Activated CD4-positive, alpha-beta T cell treated with anti-CD3 and anti-CD28 coated beads, Interleukin-2, amount 10 ng/mL, durations not matched to agents 7 days and 5 days (primary cell): ENCODE results near the gene SHMT2. TPM values are rescaled to one million over a fixed set of nuclear protein-coding genes. Genes with fewer than 3 reads are reported as not detected.

ENCODE experiments used
- CTCF ChIA-PET: fragments of 350-600 bp; sonication (Branson Sonifier 250); formaldehyde crosslinking; loops from one replicate; lab custom pipeline; 2021; ENCODE audit warnings: antibody characterized with exemption; lab: Charles Lee
- POLR2A ChIA-PET: fragments of 350-600 bp; sonication (Branson Sonifier 250); formaldehyde crosslinking; loops from one replicate; lab custom pipeline; 2021; ENCODE audit warnings: antibody characterized with exemption; lab: Charles Lee
- DNase-seq: peaks from one replicate; pipeline ENCODE4 v3.0.0-alpha.2; 2020
- H3K27ac Mint-ChIP-seq: one replicate; pipeline ENCODE4 v1.8.0; 2021; ENCODE audit warnings: mild to moderate bottlenecking, moderate library complexity, mixed read lengths
- H3K27me3 Mint-ChIP-seq: one replicate; pipeline ENCODE4 v1.8.0; 2021; ENCODE audit warnings: mixed read lengths
- H3K36me3 Mint-ChIP-seq: one replicate; pipeline ENCODE4 v1.8.0; 2021; ENCODE audit warnings: low read depth, mixed read lengths
- H3K4me1 Mint-ChIP-seq: one replicate; pipeline ENCODE4 v1.8.0; 2021; ENCODE audit warnings: mixed read lengths
- H3K4me3 Mint-ChIP-seq: one replicate; pipeline ENCODE4 v1.8.0; 2021; ENCODE audit warnings: mild to moderate bottlenecking, moderate library complexity, mixed read lengths
- H3K9me3 Mint-ChIP-seq: one replicate; pipeline ENCODE4 v1.8.0; 2021; ENCODE audit warnings: mixed read lengths
- total RNA-seq, 2 experiments: library from RNA; stranded (reverse); gene quantifications; one replicate each; pipeline ENCODE4 v1.2.3, GENCODE V29; 2021

SHMT2 gene
- total RNA-seq, 2 experiments from 2014 or later = 137 to 141 TPM

- ChIA-PET CTCF (interaction anchor here (1.5 to 4.0 kb wide), 3 partner anchors 11 to 241 kb away, joined by 4 to 34 read pairs (median 25); partner anchors contain the start of gene SHMT2), POLR2A (no interaction called here)
- no peak for DNase-seq
- no peak overlapping the region for H3K27ac Mint-ChIP-seq
- peaks cover 49% of the 10 kb centered on the region for H3K4me1 Mint-ChIP-seq
- no peaks in the 10 kb centered on the region for H3K36me3 Mint-ChIP-seq
- peak overlapping the region; percentile 13 for H3K4me3 Mint-ChIP-seq
- peaks cover 87% of the 10 kb centered on the region for H3K27me3 Mint-ChIP-seq
- H3K9me3 Mint-ChIP-seq = no peaks in the 10 kb centered on the region
These were observed 11.3 kb upstream of the SHMT2 start for GRCh38 chr12:57218030-57218853.

DNA sequence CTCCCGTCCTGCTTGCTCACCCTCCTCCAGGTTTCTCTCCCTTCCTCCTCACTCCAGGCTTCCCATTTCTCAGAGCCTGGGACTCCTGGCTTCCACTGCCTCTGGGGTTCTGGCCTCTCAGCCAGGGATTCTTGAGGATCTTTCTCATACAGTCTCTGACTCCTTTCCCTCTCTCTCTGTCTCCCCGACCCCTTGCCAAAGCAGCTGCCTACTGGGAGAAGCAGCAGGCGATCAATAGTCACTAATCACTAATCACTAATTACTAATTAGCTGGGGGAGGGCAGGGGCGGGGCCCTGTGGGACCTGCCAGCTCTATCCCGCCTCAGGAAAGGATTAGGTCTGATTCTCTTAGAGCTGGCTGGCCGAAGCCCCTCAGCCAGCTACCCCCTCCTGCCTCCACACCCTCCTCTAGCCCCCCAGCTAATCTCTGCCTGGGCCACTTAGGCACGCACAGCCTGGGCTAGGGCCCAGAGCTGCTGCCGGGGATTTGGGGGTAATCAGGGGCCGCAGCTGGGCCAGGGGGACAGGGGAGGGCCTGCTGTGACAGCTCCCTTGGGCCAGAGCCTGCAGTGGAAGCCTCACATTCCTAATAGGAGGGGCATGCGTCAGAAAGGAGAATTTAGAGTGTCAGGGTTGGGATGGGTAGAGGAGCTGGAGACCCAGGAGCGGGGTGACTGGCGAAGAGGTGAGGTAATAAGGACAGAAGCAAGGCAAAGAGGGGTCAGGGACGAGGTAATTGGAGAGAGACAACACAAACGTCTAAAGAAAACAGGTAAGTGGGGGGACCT is 10.1 kb upstream of the SHMT2 start:
- no peaks in the 10 kb centered on the region for H3K36me3 Mint-ChIP-seq
- H3K27me3 Mint-ChIP-seq = peaks cover 84% of the 10 kb centered on the region
- H3K27ac Mint-ChIP-seq = no peak overlapping the region
- H3K4me1 Mint-ChIP-seq = peaks cover 42% of the 10 kb centered on the region
- H3K9me3 Mint-ChIP-seq = no peaks in the 10 kb centered on the region
- ChIA-PET POLR2A (no interaction called here), CTCF (interaction anchor here (1.5 to 4.0 kb wide), 3 partner anchors 10 to 22 kb away, joined by 6 to 34 read pairs (median 25); partner anchors contain the start of gene SHMT2)
- no peak for DNase-seq
- no peak overlapping the region for H3K4me3 Mint-ChIP-seq

- no peak overlapping the region for H3K27ac Mint-ChIP-seq
- ChIA-PET POLR2A (no interaction called here), CTCF (interaction anchor here (1.5 to 4.0 kb wide), 3 partner anchors 9 to 21 kb away, joined by 6 to 34 read pairs (median 25); partner anchors contain the start of gene SHMT2)
- peaks cover 40% of the 10 kb centered on the region for H3K4me1 Mint-ChIP-seq
- no peaks in the 10 kb centered on the region for H3K36me3 Mint-ChIP-seq
- no peak for DNase-seq
- no peaks in the 10 kb centered on the region for H3K9me3 Mint-ChIP-seq
- no peak overlapping the region for H3K4me3 Mint-ChIP-seq
- peaks cover 81% of the 10 kb centered on the region for H3K27me3 Mint-ChIP-seq
These were observed 9.3 kb upstream of the SHMT2 start for GRCh38 chr12:57219993-57220754.

- DNase-seq = no peak
- H3K4me1 Mint-ChIP-seq = peaks cover 39% of the 10 kb centered on the region
- no peaks in the 10 kb centered on the region for H3K36me3 Mint-ChIP-seq
- no peak overlapping the region for H3K4me3 Mint-ChIP-seq
- H3K27me3 Mint-ChIP-seq = peaks cover 80% of the 10 kb centered on the region
- POLR2A ChIA-PET = no interaction called here
- CTCF ChIA-PET = interaction anchor here (2.6 kb wide), 1 partner anchor 18 kb away, joined by 17 read pairs; no protein-coding TSS in a partner anchor
- H3K27ac Mint-ChIP-seq = no peak overlapping the region
- no peaks in the 10 kb centered on the region for H3K9me3 Mint-ChIP-seq
These were observed 8.7 kb upstream of the SHMT2 start for GRCh38 chr12:57220770-57221168.

DNA sequence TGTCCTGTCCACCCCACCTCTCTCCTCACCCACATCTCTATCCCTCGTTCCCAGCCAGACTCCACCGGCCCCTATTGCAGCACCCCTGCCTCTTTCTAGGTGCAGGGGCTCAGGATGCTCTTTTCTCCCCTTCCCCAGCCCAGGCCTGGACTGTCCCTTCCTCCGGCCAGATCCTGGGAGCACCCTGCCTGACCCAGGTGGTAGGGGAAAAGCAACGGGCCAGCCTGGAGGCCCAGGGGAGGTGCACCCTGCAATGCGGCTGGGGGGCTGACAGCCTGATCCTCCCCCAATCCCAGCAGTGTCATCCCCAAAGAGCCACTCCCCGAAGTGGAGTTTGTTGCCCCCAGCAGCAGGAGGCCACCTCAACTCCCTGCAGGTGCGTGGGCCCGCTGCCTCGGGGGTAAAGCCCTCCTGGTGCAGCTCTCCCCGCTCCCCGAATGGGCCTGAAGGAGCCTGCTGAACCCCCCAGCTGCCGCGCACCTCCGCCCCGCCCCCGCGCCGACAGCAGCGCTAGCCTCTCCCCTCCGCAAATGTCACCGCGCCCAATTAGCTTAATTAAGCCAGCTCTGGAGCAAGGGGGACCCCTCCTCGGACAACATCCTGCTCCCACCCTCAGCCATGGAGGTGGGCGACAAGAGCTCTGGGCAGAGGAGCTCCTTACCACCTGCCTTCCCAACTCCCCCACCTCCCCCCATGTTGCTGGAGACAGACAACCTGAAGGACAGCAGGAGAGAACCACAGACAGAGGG is 8.2 kb upstream of the SHMT2 start:
- ChIA-PET POLR2A (no interaction called here), CTCF (interaction anchor here (0.7 to 2.6 kb wide), 6 partner anchors 9 to 21 kb away, joined by 3 to 18 read pairs (median 8); no protein-coding TSS in a partner anchor)
- Mint-ChIP-seq H3K27ac (no peak overlapping the region), H3K4me3 (no peak overlapping the region), H3K27me3 (peaks cover 82% of the 10 kb centered on the region), H3K4me1 (peaks cover 40% of the 10 kb centered on the region), H3K36me3 (no peaks in the 10 kb centered on the region), H3K9me3 (no peaks in the 10 kb centered on the region)
- DNase-seq = no peak

DNA sequence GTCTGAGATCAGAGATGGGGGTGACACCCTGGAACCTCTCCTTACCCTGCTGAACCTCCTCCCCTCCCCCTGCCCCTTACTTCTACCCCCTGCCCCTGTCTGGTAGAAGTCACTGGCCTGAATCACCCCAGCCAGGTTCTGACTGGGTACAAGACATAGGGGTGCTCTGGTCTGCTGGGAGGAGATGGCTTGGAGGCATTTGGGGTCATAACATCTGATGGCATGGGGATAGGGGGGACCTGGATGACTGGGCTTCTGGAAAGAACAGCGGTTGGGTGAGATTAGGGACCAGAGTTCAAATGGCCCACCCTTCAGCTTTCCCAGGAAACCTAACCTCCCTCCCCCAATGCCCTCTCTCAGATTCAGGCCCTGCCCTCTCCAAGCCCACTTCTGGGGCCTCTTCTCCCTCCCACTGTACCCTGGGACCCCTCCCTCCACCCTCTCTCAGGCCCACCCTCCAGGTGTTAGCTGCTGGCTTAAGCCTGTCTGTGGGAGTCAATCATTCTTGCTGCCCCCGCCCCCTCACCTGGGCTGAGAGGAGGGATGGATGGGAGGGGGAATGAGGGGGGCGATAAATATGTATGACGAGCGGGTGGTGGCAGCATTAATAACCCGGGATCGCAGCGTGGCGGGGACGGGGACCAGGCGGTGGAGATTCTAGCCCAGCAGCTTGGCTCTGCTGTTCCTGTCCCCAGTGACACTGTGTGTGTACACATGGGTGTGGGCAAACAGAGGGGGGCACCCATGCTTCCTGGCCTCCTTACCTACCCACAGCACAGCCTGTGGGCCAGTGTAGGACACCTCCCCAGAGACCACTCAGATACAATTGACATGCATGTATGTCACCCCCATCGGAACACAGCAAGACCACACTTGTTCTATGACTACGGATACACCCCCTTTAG is 7.0 kb upstream of the SHMT2 start:
- Mint-ChIP-seq H3K4me1 (peaks cover 45% of the 10 kb centered on the region), H3K27ac (no peak overlapping the region), H3K27me3 (peaks cover 86% of the 10 kb centered on the region), H3K4me3 (no peak overlapping the region), H3K9me3 (no peaks in the 10 kb centered on the region), H3K36me3 (no peaks in the 10 kb centered on the region)
- CTCF ChIA-PET = interaction anchor here (0.6 to 6.0 kb wide), 7 partner anchors 9 to 214 kb away, joined by 3 to 61 read pairs (median 10); no protein-coding TSS in a partner anchor
- POLR2A ChIA-PET = no interaction called here
- DNase-seq = no peak

DNA sequence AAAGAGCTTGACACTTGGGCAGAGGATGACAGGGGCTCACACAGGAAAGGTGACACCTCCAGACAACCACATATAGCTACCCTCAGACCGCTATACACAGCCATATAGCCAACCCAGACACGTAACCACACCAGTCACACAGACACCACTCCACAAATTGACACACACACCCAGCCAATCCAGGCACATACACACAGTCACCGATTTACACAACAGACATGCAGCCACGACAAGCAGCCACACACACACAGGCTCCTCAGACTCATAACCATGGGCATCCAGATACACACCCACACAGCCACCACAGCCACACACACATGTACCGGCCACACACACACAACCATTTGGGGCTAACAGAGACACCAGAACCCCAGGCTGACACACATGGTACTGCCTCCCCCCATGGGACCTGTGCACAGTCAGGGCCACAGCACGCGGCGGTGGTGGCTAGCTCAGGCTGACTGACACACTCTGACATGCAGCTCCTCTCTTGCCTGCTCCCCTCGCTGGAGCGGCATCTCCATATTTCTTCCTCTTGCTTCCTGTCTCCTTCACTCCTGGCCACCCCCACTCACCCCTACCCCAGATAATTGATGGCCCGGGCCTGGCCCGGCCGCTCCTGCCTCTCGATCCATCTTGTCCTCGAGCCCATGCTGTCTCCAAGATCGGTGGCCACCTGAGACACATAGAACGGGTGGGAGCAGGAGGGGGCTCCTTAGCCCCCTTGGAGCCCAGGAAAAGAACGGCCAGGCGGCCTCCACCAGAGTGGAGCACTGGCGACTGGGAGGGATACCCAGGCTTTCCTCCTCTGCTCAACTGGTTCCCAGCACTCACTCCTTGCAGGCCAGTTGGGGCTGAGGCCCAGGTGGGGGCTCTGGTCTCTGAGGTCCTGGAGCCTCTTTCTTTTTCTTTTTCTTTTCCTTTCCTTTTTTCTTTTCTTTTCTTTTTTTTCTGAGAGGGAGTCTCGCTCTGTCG is 6.0 kb upstream of the SHMT2 start:
- H3K4me1 Mint-ChIP-seq = peaks cover 45% of the 10 kb centered on the region

GRCh38 chr12:57224278-57224972 is 5.1 kb upstream of the SHMT2 start:
- H3K36me3 Mint-ChIP-seq = no peaks in the 10 kb centered on the region
- H3K27me3 Mint-ChIP-seq = peaks cover 70% of the 10 kb centered on the region
- no peak overlapping the region for H3K27ac Mint-ChIP-seq
- DNase-seq = no peak
- no peak overlapping the region for H3K4me3 Mint-ChIP-seq
- H3K9me3 Mint-ChIP-seq = no peaks in the 10 kb centered on the region
- ChIA-PET POLR2A (interaction anchor here (0.6 kb wide), 1 partner anchor 44 kb away, joined by 4 read pairs; no protein-coding TSS in a partner anchor), CTCF (interaction anchor here (0.8 to 10.9 kb wide), 4 partner anchors 9 to 42 kb away, joined by 3 to 332 read pairs (median 32); partner anchors contain the start of gene STAC3)
- peaks cover 53% of the 10 kb centered on the region for H3K4me1 Mint-ChIP-seq

More for the DNA sequence above, 6.0 kb upstream of the SHMT2 start:
- DNase-seq = no peak
- no peaks in the 10 kb centered on the region for H3K9me3 Mint-ChIP-seq
- H3K36me3 Mint-ChIP-seq = no peaks in the 10 kb centered on the region
- H3K27ac Mint-ChIP-seq = no peak overlapping the region
- peaks cover 80% of the 10 kb centered on the region for H3K27me3 Mint-ChIP-seq
- CTCF ChIA-PET = interaction anchor here (0.6 to 10.9 kb wide), 7 partner anchors 9 to 213 kb away, joined by 3 to 332 read pairs (median 17); partner anchors contain the start of gene STAC3
- POLR2A ChIA-PET = no interaction called here
- H3K4me3 Mint-ChIP-seq = no peak overlapping the region

DNA sequence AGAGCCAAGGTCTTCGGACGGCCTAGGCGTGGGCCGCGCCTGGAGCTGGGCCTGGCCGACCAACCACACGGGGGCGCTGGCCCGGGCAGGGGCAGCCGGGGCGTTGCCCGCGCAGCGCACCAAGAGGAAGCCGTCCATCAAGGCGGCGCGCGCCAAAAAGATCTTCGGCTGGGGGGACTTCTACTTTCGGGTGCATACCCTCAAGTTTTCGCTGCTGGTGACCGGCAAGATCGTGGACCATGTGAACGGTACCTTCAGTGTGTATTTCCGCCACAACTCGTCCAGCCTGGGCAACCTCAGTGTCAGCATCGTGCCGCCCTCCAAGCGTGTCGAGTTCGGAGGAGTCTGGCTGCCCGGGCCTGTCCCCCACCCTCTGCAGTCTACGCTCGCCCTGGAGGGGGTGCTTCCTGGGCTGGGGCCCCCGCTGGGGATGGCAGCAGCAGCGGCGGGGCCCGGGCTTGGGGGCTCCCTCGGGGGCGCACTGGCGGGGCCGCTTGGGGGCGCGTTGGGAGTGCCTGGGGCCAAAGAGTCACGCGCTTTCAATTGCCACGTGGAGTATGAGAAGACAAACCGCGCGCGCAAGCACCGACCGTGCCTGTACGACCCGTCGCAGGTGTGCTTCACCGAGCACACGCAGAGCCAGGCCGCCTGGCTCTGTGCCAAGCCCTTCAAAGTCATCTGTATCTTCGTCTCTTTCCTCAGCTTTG is 4.4 kb upstream of the SHMT2 start:
- Mint-ChIP-seq H3K9me3 (no peaks in the 10 kb centered on the region), H3K36me3 (peaks cover 4% of the 10 kb centered on the region), H3K4me3 (peak overlapping the region; percentile 51), H3K4me1 (peaks cover 60% of the 10 kb centered on the region), H3K27me3 (peaks cover 65% of the 10 kb centered on the region), H3K27ac (peak overlapping the region; percentile 65)
- DNase-seq = peak; percentile 64
- POLR2A ChIA-PET = interaction anchor here (0.6 kb wide), 1 partner anchor 43 kb away, joined by 4 read pairs; no protein-coding TSS in a partner anchor
- CTCF ChIA-PET = interaction anchor here (0.8 to 10.9 kb wide), 5 partner anchors 9 to 254 kb away, joined by 3 to 332 read pairs (median 3); partner anchors contain the start of gene STAC3
